Kidney (tissue), 14 donors: ENCODE measurements around the gene MYH6. TPM values are rescaled to one million over a fixed set of nuclear protein-coding genes. Genes with fewer than 3 reads are reported as not detected.

Experiments
- DNase-seq, 5 donors: peaks; one replicate each; pipeline ENCODE4 v3.0.0-alpha.2; 2013 to 2020
- FAIRE-seq: peaks from 2 replicates; lab custom pipeline; 2012; peaks lifted over from hg19 to GRCh38; lab: Jason Lieb, UNC
- H3K27ac ChIP-seq, 2 donors: one replicate each; pipeline ENCODE4 v1.7.0; 2013; ENCODE audit warnings: low read depth in 2 of 2, low read length in 2 of 2, inconsistent platforms in 1 of 2
- H3K27me3 ChIP-seq: one replicate; pipeline ENCODE4 v1.7.1; 2013; ENCODE audit warnings: low read length, inconsistent platforms; ENCODE audit not compliant: control insufficient read depth, insufficient read depth
- H3K36me3 ChIP-seq, 3 donors: one replicate each; pipeline versions ENCODE4 v1.7.0 to v1.7.1; 2013; ENCODE audit warnings: low read length in 3 of 3, control low read depth in 1 of 3, inconsistent platforms in 1 of 3; ENCODE audit not compliant: insufficient read depth in 3 of 3, control insufficient read depth in 2 of 3
- H3K4me1 ChIP-seq, 3 donors: one replicate each; pipeline versions ENCODE4 v1.7.0 to v1.7.1; 2013; ENCODE audit warnings: low read length in 3 of 3, inconsistent platforms in 1 of 3, low read depth in 1 of 3; ENCODE audit not compliant: control insufficient read depth in 2 of 3, insufficient read depth in 2 of 3
- H3K4me3 ChIP-seq, 3 donors: one replicate each; pipeline versions ENCODE4 v1.7.0 to v1.8.1; 2013; ENCODE audit warnings: low read length in 3 of 3, control low read depth in 1 of 3, inconsistent platforms in 1 of 3
- H3K9ac ChIP-seq, 3 donors: one replicate each; pipeline versions ENCODE4 v1.7.0 to v1.7.1; 2013; ENCODE audit warnings: low read length in 3 of 3, control low read depth in 1 of 3, inconsistent platforms in 1 of 3
- H3K9me3 ChIP-seq, 3 donors: one replicate each; pipeline versions ENCODE4 v1.7.0 to v1.7.1; 2013; ENCODE audit warnings: low read length in 3 of 3, control low read depth in 1 of 3, inconsistent platforms in 1 of 3; ENCODE audit not compliant: control insufficient read depth in 2 of 3, insufficient read depth in 1 of 3
- intact Hi-C: fragments of 100-400 bp; cut with DNase I; formaldehyde crosslinking; loops from one replicate; pipeline ENCODE4 v1.11.1; 2022
- polyA plus RNA-seq: library from polyadenylated mRNA; stranded (reverse); fragments of 350-450 nt; fragmentation: Illumina TruSeq; extraction: RNeasy Lipid Tissue Mini Kit (QIAGEN cat#74804); gene quantifications from one replicate; pipeline ENCODE4 v1.2.3, GENCODE V29; 2014; ENCODE audit warnings: low read depth, low replicate concordance; ENCODE audit not compliant: insufficient read depth
- total RNA-seq: library from RNA; stranded (reverse); fragmentation: NEBNext Ultra II Directional; extraction: Animal tissue kit (Norgen Biotek cat#: 25700); gene quantifications from one replicate; pipeline ENCODE4 v1.2.1, GENCODE V29; 2021
- TF ChIP-seq, protein P1 (sequence below): IDR thresholded peaks from 3 replicates; pipeline ENCODE4 v1.5.1; 2012; ENCODE audit warnings: mild to moderate bottlenecking, moderate library complexity, borderline replicate concordance; ENCODE audit not compliant: insufficient read depth; ENCODE audit errors: extremely low read depth
- donor health status: control.
- donor health status: control.
- donor health status: control.
- donor health status: control.
- donor health status: control.
- donor health status: DM: yes; HTN: yes; CAD: no.
- donor health status: Normal renal cell carcinoma (clear cell type).

Gene MYH6
- total and polyA plus RNA-seq, 2 donors from 2014 or later, result 0.03 to 0.13 TPM

DNA sequence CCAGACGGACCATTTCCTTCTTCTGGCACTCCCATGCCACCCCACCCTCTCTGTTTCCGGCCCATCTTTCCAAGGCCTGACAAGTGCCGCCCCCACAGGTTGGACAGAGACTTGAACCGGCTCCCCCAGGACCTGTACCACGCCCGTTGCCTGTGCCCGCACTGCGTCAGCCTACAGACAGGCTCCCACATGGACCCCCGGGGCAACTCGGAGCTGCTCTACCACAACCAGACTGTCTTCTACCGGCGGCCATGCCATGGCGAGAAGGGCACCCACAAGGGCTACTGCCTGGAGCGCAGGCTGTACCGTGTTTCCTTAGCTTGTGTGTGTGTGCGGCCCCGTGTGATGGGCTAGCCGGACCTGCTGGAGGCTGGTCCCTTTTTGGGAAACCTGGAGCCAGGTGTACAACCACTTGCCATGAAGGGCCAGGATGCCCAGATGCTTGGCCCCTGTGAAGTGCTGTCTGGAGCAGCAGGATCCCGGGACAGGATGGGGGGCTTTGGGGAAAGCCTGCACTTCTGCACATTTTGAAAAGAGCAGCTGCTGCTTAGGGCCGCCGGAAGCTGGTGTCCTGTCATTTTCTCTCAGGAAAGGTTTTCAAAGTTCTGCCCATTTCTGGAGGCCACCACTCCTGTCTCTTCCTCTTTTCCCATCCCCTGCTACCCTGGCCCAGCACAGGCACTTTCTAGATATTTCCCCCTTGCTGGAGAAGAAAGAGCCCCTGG, 32.4 kb downstream of the MYH6 start:
- Histone ChIP-seq H3K9ac (no peak overlapping the region), H3K9me3 (no peaks in the 10 kb centered on the region), H3K36me3 (no peaks in the 10 kb centered on the region), H3K27ac (no peak overlapping the region), H3K4me1 (no peaks in the 10 kb centered on the region), H3K27me3 (no peaks in the 10 kb centered on the region), H3K4me3 (no peak overlapping the region)
- FAIRE-seq (no peak), DNase-seq (no peak)
- intact Hi-C loops, result no loop called here
- TF ChIP-seq, protein P1, sequence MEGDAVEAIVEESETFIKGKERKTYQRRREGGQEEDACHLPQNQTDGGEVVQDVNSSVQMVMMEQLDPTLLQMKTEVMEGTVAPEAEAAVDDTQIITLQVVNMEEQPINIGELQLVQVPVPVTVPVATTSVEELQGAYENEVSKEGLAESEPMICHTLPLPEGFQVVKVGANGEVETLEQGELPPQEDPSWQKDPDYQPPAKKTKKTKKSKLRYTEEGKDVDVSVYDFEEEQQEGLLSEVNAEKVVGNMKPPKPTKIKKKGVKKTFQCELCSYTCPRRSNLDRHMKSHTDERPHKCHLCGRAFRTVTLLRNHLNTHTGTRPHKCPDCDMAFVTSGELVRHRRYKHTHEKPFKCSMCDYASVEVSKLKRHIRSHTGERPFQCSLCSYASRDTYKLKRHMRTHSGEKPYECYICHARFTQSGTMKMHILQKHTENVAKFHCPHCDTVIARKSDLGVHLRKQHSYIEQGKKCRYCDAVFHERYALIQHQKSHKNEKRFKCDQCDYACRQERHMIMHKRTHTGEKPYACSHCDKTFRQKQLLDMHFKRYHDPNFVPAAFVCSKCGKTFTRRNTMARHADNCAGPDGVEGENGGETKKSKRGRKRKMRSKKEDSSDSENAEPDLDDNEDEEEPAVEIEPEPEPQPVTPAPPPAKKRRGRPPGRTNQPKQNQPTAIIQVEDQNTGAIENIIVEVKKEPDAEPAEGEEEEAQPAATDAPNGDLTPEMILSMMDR, result no peak

DNA sequence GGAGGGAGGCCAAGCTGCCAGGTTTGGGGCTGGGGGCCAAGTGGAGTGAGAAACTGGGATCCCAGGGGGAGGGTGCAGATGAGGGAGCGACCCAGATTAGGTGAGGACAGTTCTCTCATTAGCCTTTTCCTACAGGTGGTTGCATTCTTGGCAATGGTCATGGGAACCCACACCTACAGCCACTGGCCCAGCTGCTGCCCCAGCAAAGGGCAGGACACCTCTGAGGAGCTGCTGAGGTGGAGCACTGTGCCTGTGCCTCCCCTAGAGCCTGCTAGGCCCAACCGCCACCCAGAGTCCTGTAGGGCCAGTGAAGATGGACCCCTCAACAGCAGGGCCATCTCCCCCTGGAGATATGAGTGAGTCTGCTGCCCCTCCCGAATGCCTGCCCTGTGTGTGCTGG, 35.0 kb downstream of the MYH6 start:
- Histone ChIP-seq H3K27ac (no peak overlapping the region), H3K27me3 (no peaks in the 10 kb centered on the region), H3K4me1 (no peaks in the 10 kb centered on the region), H3K9ac (no peak overlapping the region), H3K4me3 (no peak overlapping the region), H3K9me3 (no peaks in the 10 kb centered on the region), H3K36me3 (no peaks in the 10 kb centered on the region)
- intact Hi-C loops, result no loop called here
- no peak for DNase-seq
- TF ChIP-seq, protein P1, result no peak
- FAIRE-seq, result no peak

DNA sequence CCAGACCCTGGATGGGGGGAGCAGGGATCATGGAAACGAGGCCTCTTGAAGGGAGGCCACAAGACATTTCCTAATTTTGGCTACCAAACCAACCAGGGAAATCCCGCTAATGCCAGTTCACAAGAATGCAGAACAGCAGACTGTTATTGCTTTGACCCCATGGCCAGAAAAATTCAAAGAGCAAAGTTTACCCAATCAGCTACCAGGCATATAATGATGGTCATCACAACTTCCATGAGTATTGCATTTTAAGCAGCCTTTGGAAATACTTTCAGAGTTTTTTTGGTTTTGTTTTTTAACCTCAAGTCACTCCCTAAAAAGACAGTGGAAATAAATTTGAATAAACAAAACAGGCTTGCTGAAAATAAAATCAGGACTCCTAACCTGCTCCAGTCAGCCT, 35.6 kb downstream of the MYH6 start, which contains the start of gene IL25:
TSS of gene IL25 (plus strand) at position 301 of the 400 bp plus-strand sequence.
- no peaks in the 10 kb centered on the region for H3K36me3 ChIP-seq
- FAIRE-seq (no peak), DNase-seq (no peak)
- H3K9me3 ChIP-seq, result no peaks in the 10 kb centered on the region
- H3K9ac ChIP-seq, result no peak within 1 kb of the TSS
- intact Hi-C loops, result no loop called here
- no peaks in the 10 kb centered on the region for H3K27me3 ChIP-seq
- no peaks in the 10 kb centered on the region for H3K4me1 ChIP-seq
- H3K27ac ChIP-seq, result no peak within 1 kb of the TSS
- no peak within 1 kb of the TSS for H3K4me3 ChIP-seq
- TF ChIP-seq, protein P1, result no peak
